ENCODE data around the gene CCDC61.

The CCDC61 gene

DNA sequence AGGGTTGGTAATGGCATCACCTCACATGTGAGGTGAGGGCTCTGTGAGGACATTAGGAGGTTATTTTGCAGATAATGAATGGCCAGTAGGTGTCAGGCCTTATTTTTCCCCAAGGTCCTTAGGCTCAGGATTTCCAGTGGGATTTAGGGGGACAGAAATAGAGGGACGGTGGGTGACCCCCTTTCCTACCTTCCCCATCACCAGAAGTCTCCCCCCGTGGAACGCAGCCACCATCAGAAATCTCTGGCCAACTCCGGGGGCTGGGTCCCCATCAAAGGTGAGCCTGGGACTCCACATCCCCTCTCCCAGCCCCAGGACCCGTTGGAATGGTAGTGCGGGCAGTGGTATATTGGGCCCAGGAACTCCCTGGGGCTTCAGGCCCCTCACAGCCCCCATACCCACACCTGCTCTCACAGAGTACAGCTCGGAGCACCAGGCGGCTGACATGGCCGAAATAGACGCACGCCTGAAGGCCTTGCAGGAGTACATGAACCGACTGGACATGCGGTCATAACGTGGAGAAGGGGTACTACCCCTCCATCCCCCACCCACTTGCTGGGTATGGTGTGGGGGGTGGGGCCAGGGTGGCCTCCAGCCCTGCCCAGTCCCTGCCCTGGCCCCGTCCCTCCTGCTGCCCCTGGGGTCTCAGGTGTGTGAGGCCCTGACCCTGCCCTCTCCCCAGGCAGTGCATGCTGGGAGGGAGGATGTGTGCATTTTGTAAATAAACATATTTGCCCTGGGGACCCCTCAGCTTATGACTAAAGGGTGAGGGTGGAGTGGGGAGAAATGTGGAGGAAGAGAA lies 22.8 kb downstream of the CCDC61 start:
- Histone ChIP-seq H3K18ac (ENCODE audit: low read length) (no peak overlapping the region), H3K9me3 (replicated peaks in 1 of 2; ENCODE audit: control insufficient read depth in 2 of 2, insufficient read depth in 1 of 2, low read depth in 1 of 2, low read length in 2 of 2) (no peaks in the 10 kb centered on the region), H3K4ac (ENCODE audit: low read length) (no peak overlapping the region), H2AFZ (ENCODE audit: low read length) (no peak overlapping the region), H3K4me2 (ENCODE audit: insufficient read depth, low read length, poor library complexity, severe bottlenecking) (no peak overlapping the region), H3K4me1 (ENCODE audit: control insufficient read depth in 2 of 2, insufficient read depth in 1 of 2, low read depth in 1 of 2, low read length in 2 of 2) (peaks cover 4 to 20% of the 10 kb centered on the region in 2 donors), H3K4me3 (ENCODE audit: low read length in 2 of 2) (no peak overlapping the region), H3K27ac (replicated peaks; ENCODE audit: low read length) (no peak overlapping the region), H4K8ac (ENCODE audit: low read depth, low read length) (no peak overlapping the region), H2BK12ac (ENCODE audit: low read length) (peak overlapping the region; percentile 50), H2BK5ac (ENCODE audit: low read length) (no peak overlapping the region), H2AK5ac (ENCODE audit: low read depth, low read length) (peak overlapping the region; percentile 9), H3K27me3 (ENCODE audit: control insufficient read depth in 3 of 3, insufficient read depth in 3 of 3, low read depth in 1 of 3, low read length in 3 of 3) (peaks cover 0 to 23% (median 11%) of the 10 kb centered on the region in 3 experiments), H2BK15ac (ENCODE audit: low read length) (no peak overlapping the region), H4K91ac (ENCODE audit: low read depth, low read length, poor library complexity) (no peak overlapping the region), H3K14ac (ENCODE audit: low read length) (no peak overlapping the region), H3K36me3 (replicated peaks in 1 of 2; ENCODE audit: control insufficient read depth in 2 of 2, insufficient read depth in 2 of 2, low read length in 2 of 2) (peaks cover 5 to 12% of the 10 kb centered on the region in 2 donors), H2BK120ac (ENCODE audit: low read depth, low read length) (no peak overlapping the region), H3K79me1 (ENCODE audit: low read depth, low read length) (peaks cover 2% of the 10 kb centered on the region), H3K23ac (ENCODE audit: low read depth, low read length, poor library complexity) (no peak overlapping the region), H3K9ac (ENCODE audit: low read depth, low read length, poor library complexity) (no peak overlapping the region)
- no peak for DNase-seq (ENCODE audit: low spot score)
- no CpG with 5 or more reads among the region's 15 CpGs for WGBS, 2 donors (ENCODE audit: extremely low coverage in 2 of 2, insufficient read length in 2 of 2, insufficient replicate concordance in 1 of 2)

DNA sequence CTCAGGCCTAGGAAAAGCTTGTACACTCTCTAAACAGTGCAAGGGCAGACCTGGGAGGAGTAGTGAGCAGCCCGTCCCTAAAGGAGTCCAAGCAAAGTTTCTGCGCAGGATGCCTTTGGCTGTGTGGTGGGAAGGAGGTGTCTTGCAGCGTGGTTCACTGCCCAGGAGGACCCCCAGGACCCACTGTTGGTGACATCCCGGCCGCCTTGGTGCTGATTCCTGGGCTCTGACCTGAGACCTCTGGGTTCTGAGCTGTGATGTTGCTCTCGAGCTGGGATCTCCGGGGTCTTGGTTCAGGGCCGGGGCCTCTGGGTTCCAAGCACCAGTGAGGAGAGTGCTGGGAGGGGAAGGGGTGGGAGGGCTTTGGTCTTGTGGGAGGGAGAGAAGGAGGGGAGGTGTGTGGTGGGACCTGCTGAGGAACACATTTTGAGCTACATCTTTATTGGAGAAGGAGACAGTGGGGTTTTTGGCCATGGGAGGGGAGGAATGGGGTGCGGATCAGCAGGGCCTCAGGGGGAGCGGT lies 23.5 kb downstream of the CCDC61 start:
- Histone ChIP-seq H4K91ac (ENCODE audit: low read depth, low read length, poor library complexity) (no peak overlapping the region), H3K4me1 (ENCODE audit: control insufficient read depth in 2 of 2, insufficient read depth in 1 of 2, low read depth in 1 of 2, low read length in 2 of 2) (peaks cover 4 to 20% of the 10 kb centered on the region in 2 donors), H2BK5ac (ENCODE audit: low read length) (no peak overlapping the region), H4K8ac (ENCODE audit: low read depth, low read length) (no peak overlapping the region), H3K4me2 (ENCODE audit: insufficient read depth, low read length, poor library complexity, severe bottlenecking) (no peak overlapping the region), H3K23ac (ENCODE audit: low read depth, low read length, poor library complexity) (no peak overlapping the region), H3K4ac (ENCODE audit: low read length) (no peak overlapping the region), H3K36me3 (replicated peaks in 1 of 2; ENCODE audit: control insufficient read depth in 2 of 2, insufficient read depth in 2 of 2, low read length in 2 of 2) (peaks cover 8 to 12% of the 10 kb centered on the region in 2 donors), H3K4me3 (ENCODE audit: low read length in 2 of 2) (no peak overlapping the region), H2BK120ac (ENCODE audit: low read depth, low read length) (no peak overlapping the region), H3K9me3 (replicated peaks in 1 of 2; ENCODE audit: control insufficient read depth in 2 of 2, insufficient read depth in 1 of 2, low read depth in 1 of 2, low read length in 2 of 2) (no peaks in the 10 kb centered on the region), H3K79me1 (ENCODE audit: low read depth, low read length) (peaks cover 2% of the 10 kb centered on the region), H2BK15ac (ENCODE audit: low read length) (no peak overlapping the region), H3K18ac (ENCODE audit: low read length) (peak overlapping the region; percentile 27), H2AK5ac (ENCODE audit: low read depth, low read length) (no peak overlapping the region), H3K27ac (replicated peaks; ENCODE audit: low read length) (no peak overlapping the region), H3K14ac (ENCODE audit: low read length) (no peak overlapping the region), H2AFZ (ENCODE audit: low read length) (no peak overlapping the region), H3K9ac (ENCODE audit: low read depth, low read length, poor library complexity) (no peak overlapping the region), H3K27me3 (ENCODE audit: control insufficient read depth in 3 of 3, insufficient read depth in 3 of 3, low read depth in 1 of 3, low read length in 3 of 3) (peaks cover 0 to 23% (median 11%) of the 10 kb centered on the region in 3 experiments), H2BK12ac (ENCODE audit: low read length) (no peak overlapping the region)
- no peak for DNase-seq (ENCODE audit: low spot score)
- WGBS, 2 donors (ENCODE audit: extremely low coverage in 2 of 2, insufficient read length in 2 of 2, insufficient replicate concordance in 1 of 2), result no CpG with 5 or more reads among the region's 10 CpGs

DNA sequence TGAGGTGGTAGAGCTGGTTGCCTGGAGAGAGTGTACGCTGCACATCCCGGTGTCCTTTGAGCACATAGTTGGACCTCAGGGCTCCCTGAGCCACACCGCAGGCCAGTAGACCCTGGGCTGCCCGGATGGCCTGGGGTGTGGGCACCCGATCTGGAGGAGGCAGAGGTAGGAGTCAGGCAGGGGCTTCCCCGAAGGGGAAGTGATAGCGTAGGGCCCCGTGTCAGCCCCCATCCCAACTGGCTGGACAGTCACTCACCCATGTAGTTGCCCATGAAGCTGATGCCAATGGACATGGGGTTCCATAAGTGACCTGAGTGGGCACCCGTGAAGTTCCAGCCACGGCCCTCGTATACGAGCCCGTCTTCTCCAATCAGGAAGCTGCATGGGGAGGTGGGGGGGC lies 24.0 kb downstream of the CCDC61 start:
- Histone ChIP-seq H3K4me1 (ENCODE audit: control insufficient read depth in 2 of 2, insufficient read depth in 1 of 2, low read depth in 1 of 2, low read length in 2 of 2) (peaks cover 4 to 20% of the 10 kb centered on the region in 2 donors), H2AFZ (ENCODE audit: low read length) (no peak overlapping the region), H2AK5ac (ENCODE audit: low read depth, low read length) (no peak overlapping the region), H3K4me3 (ENCODE audit: low read length in 2 of 2) (no peak overlapping the region), H3K4me2 (ENCODE audit: insufficient read depth, low read length, poor library complexity, severe bottlenecking) (no peak overlapping the region), H2BK15ac (ENCODE audit: low read length) (no peak overlapping the region), H2BK120ac (ENCODE audit: low read depth, low read length) (no peak overlapping the region), H3K9me3 (replicated peaks in 1 of 2; ENCODE audit: control insufficient read depth in 2 of 2, insufficient read depth in 1 of 2, low read depth in 1 of 2, low read length in 2 of 2) (no peaks in the 10 kb centered on the region), H3K18ac (ENCODE audit: low read length) (no peak overlapping the region), H4K91ac (ENCODE audit: low read depth, low read length, poor library complexity) (no peak overlapping the region), H2BK12ac (ENCODE audit: low read length) (no peak overlapping the region), H3K23ac (ENCODE audit: low read depth, low read length, poor library complexity) (no peak overlapping the region), H3K36me3 (replicated peaks in 1 of 2; ENCODE audit: control insufficient read depth in 2 of 2, insufficient read depth in 2 of 2, low read length in 2 of 2) (peaks cover 8 to 12% of the 10 kb centered on the region in 2 donors), H3K27me3 (ENCODE audit: control insufficient read depth in 3 of 3, insufficient read depth in 3 of 3, low read depth in 1 of 3, low read length in 3 of 3) (peaks cover 0 to 22% (median 11%) of the 10 kb centered on the region in 3 experiments), H3K9ac (ENCODE audit: low read depth, low read length, poor library complexity) (no peak overlapping the region), H3K14ac (ENCODE audit: low read length) (no peak overlapping the region), H3K27ac (replicated peaks; ENCODE audit: low read length) (no peak overlapping the region), H4K8ac (ENCODE audit: low read depth, low read length) (peak overlapping the region; percentile 10), H3K4ac (ENCODE audit: low read length) (no peak overlapping the region), H3K79me1 (ENCODE audit: low read depth, low read length) (peaks cover 2% of the 10 kb centered on the region), H2BK5ac (ENCODE audit: low read length) (no peak overlapping the region)
- no peak for DNase-seq (ENCODE audit: low spot score)
- no CpG with 5 or more reads among the region's 13 CpGs for WGBS, 2 donors (ENCODE audit: extremely low coverage in 2 of 2, insufficient read length in 2 of 2, insufficient replicate concordance in 1 of 2)

DNA sequence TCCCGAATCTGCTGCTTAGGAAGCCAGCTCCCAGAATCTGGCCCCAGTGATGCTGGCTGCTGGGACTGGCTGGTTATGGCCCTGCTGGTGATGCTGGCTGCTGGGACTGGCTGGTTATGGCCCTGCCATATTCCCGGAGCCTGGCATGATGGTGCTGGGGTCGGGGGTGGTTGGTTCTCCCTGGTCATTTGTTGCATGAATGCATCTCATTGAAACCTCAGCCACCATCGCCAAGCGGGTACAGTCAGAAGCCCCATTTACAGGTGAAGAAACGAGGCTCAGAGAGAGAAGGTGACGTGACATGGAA lies 25.5 kb downstream of the CCDC61 start:
- H2BK120ac ChIP-seq (ENCODE audit: low read depth, low read length), result no peak overlapping the region
- H3K18ac ChIP-seq (ENCODE audit: low read length), result no peak overlapping the region
- peak overlapping the region; percentile 74 for H4K8ac ChIP-seq (ENCODE audit: low read depth, low read length)
- no peak overlapping the region for H2BK5ac ChIP-seq (ENCODE audit: low read length)
- H3K4me3 ChIP-seq (ENCODE audit: low read length in 2 of 2), result no peak overlapping the region
- no peak overlapping the region for H2BK12ac ChIP-seq (ENCODE audit: low read length)
- H3K9me3 ChIP-seq (replicated peaks in 1 of 2; ENCODE audit: control insufficient read depth in 2 of 2, insufficient read depth in 1 of 2, low read depth in 1 of 2, low read length in 2 of 2), result peaks cover 0 to 5% of the 10 kb centered on the region in 2 donors
- no peak overlapping the region for H2AFZ ChIP-seq (ENCODE audit: low read length)
- H4K91ac ChIP-seq (ENCODE audit: low read depth, low read length, poor library complexity), result no peak overlapping the region
- peak overlapping the region; percentile 54 for H3K9ac ChIP-seq (ENCODE audit: low read depth, low read length, poor library complexity)
- no peak overlapping the region for H2AK5ac ChIP-seq (ENCODE audit: low read depth, low read length)
- no peak overlapping the region for H3K27ac ChIP-seq (replicated peaks; ENCODE audit: low read length)
- WGBS, 2 donors (ENCODE audit: extremely low coverage in 2 of 2, insufficient read length in 2 of 2, insufficient replicate concordance in 1 of 2), result no CpG with 5 or more reads among the region's 7 CpGs
- no peak overlapping the region for H3K14ac ChIP-seq (ENCODE audit: low read length)
- no peak overlapping the region for H2BK15ac ChIP-seq (ENCODE audit: low read length)
- H3K23ac ChIP-seq (ENCODE audit: low read depth, low read length, poor library complexity), result no peak overlapping the region
- peaks cover 2% of the 10 kb centered on the region for H3K79me1 ChIP-seq (ENCODE audit: low read depth, low read length)
- no peak overlapping the region for H3K4me2 ChIP-seq (ENCODE audit: insufficient read depth, low read length, poor library complexity, severe bottlenecking)
- H3K4me1 ChIP-seq (ENCODE audit: control insufficient read depth in 2 of 2, insufficient read depth in 1 of 2, low read depth in 1 of 2, low read length in 2 of 2), result peaks cover 4 to 12% of the 10 kb centered on the region in 2 donors
- peaks cover 8 to 12% of the 10 kb centered on the region in 2 donors for H3K36me3 ChIP-seq (replicated peaks in 1 of 2; ENCODE audit: control insufficient read depth in 2 of 2, insufficient read depth in 2 of 2, low read length in 2 of 2)
- H3K4ac ChIP-seq (ENCODE audit: low read length), result no peak overlapping the region
- DNase-seq (ENCODE audit: low spot score), result no peak
- H3K27me3 ChIP-seq (ENCODE audit: control insufficient read depth in 3 of 3, insufficient read depth in 3 of 3, low read depth in 1 of 3, low read length in 3 of 3), result peaks cover 0 to 8% (median 7%) of the 10 kb centered on the region in 3 experiments
